Measurements from ENCODE around the gene CNTN5.

CNTN5 gene

DNA sequence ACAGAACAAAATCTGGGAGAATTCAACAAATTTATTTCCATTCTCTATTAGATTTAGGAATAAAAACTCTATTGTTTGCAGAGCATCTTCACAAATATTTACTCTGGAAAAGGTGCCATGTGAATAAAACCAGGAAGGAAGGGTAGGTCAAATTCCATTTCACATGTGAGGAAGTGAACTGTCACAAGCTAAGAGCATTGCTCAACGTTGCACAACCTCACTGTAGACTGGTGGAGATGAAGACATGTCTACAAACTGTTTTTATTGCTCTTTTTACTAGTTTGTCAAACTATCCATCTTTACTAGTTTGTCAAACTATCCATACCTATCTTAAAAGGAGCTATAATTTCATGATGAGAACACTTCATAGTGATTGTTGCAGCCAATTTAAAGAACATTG lies 236.4 kb downstream of the CNTN5 start:
- DNase-seq = no peak
- TF ChIP-seq, protein P1, sequence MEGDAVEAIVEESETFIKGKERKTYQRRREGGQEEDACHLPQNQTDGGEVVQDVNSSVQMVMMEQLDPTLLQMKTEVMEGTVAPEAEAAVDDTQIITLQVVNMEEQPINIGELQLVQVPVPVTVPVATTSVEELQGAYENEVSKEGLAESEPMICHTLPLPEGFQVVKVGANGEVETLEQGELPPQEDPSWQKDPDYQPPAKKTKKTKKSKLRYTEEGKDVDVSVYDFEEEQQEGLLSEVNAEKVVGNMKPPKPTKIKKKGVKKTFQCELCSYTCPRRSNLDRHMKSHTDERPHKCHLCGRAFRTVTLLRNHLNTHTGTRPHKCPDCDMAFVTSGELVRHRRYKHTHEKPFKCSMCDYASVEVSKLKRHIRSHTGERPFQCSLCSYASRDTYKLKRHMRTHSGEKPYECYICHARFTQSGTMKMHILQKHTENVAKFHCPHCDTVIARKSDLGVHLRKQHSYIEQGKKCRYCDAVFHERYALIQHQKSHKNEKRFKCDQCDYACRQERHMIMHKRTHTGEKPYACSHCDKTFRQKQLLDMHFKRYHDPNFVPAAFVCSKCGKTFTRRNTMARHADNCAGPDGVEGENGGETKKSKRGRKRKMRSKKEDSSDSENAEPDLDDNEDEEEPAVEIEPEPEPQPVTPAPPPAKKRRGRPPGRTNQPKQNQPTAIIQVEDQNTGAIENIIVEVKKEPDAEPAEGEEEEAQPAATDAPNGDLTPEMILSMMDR (IDR thresholded peaks at IDR 0.05; ENCODE audit: low read depth, low read length) = no peak
- Histone ChIP-seq H3K4me3 (ENCODE audit: low read depth, low read length) (no peak overlapping the region), H3K4me1 (no peaks in the 10 kb centered on the region), H3K36me3 (no peaks in the 10 kb centered on the region), H3K9me3 (no peaks in the 10 kb centered on the region), H3K27me3 (no peaks in the 10 kb centered on the region)

DNA sequence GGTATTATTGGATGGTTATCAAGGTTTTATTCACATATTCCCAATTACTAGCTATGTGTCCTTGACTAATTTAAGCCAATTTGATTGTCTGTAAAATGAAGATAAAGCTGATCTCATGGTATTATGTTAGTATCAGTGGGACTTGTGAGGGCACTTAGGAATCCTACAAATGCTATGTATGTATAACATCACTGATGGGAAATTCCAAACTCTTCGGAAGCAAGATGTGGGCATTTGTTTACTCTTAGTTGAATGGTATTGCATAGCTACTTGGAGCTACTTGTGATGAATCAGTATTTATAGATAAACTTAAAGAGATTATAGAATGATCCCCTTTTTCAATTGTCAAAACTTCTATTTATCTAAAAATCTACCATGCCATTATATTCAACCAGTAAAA lies 239.9 kb downstream of the CNTN5 start:
- TF ChIP-seq, protein P1 (IDR thresholded peaks at IDR 0.05; ENCODE audit: low read depth, low read length) = no peak
- no peaks in the 10 kb centered on the region for H3K4me1 ChIP-seq

DNA sequence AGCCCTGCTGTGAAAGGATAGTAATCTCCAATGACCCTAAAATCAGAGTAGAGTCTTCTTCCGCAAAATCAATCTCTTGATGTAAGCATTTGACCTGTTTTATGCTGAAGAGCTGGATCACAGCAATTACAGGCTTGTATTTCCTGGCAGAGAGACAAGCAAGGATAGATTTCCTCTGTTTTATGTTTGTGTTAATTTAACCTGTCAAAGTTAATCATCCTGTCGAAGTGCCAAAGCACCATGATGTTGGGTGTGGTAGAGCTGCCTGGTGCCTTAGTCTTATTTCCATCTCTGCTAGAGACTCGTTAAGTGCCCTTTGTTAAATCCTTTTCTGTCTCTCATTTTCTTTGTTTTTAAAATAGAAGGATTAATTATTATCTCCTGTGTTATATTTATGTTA lies 248.1 kb downstream of the CNTN5 start:
- Histone ChIP-seq H3K27me3 (no peaks in the 10 kb centered on the region), H3K4me3 (ENCODE audit: low read depth, low read length) (no peak overlapping the region), H3K9me3 (no peaks in the 10 kb centered on the region), H3K36me3 (no peaks in the 10 kb centered on the region), H3K4me1 (no peaks in the 10 kb centered on the region)
- TF ChIP-seq, protein P1 (IDR thresholded peaks at IDR 0.05; ENCODE audit: low read depth, low read length) = no peak
- DNase-seq = no peak

More for the DNA sequence above, 239.9 kb downstream of the CNTN5 start:
- no peaks in the 10 kb centered on the region for H3K36me3 ChIP-seq
- H3K9me3 ChIP-seq = no peaks in the 10 kb centered on the region
- no peak for DNase-seq
- H3K27me3 ChIP-seq = no peaks in the 10 kb centered on the region
- H3K4me3 ChIP-seq (ENCODE audit: low read depth, low read length) = no peak overlapping the region

DNA sequence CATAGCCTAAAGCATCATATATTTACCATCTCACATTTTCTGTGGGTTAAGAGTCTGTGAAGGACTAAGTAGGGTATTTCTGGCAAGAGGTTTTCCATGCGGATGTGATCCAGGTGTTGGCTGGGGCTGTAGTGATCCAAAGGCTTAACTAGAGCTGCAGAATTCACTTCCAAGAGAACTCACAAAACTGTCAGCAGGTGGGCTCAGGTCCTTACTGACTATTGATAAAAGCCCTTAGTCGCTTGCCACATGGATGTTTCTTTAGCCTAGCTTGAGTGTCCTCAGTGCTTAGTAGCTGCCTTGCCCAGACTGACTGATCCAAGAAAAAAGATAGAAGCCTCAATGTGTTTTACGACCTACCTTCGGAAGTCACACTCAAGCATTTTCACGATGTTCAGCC lies 250.8 kb downstream of the CNTN5 start:
- DNase-seq = no peak
- no peaks in the 10 kb centered on the region for H3K4me1 ChIP-seq
- H3K27me3 ChIP-seq = no peaks in the 10 kb centered on the region
- no peak overlapping the region for H3K4me3 ChIP-seq (ENCODE audit: low read depth, low read length)
- H3K9me3 ChIP-seq = no peaks in the 10 kb centered on the region
- no peaks in the 10 kb centered on the region for H3K36me3 ChIP-seq
- TF ChIP-seq, protein P1 (IDR thresholded peaks at IDR 0.05; ENCODE audit: low read depth, low read length) = no peak

DNA sequence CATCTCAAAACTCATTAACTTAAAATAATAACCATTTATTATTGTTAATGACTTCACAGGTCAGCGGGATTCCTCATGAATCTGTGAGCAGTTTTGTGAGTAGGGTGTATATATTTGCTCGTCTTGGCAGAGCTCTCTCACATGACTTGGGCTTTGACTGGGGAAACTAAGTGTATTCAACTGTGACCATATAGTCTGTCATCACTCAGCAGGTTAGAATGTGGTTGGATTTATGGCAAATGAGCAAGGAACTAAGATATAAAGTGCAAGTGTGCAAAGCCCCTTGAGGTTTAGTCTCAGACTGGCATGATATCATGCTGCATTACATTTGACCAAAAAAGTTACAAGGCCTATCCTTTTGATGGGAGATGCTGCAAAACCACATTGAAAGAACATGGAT lies 254.8 kb downstream of the CNTN5 start:
- Histone ChIP-seq H3K27me3 (no peaks in the 10 kb centered on the region), H3K36me3 (no peaks in the 10 kb centered on the region), H3K4me3 (ENCODE audit: low read depth, low read length) (no peak overlapping the region), H3K4me1 (no peaks in the 10 kb centered on the region), H3K9me3 (no peaks in the 10 kb centered on the region)
- no peak for DNase-seq
- TF ChIP-seq, protein P1 (IDR thresholded peaks at IDR 0.05; ENCODE audit: low read depth, low read length) = no peak

DNA sequence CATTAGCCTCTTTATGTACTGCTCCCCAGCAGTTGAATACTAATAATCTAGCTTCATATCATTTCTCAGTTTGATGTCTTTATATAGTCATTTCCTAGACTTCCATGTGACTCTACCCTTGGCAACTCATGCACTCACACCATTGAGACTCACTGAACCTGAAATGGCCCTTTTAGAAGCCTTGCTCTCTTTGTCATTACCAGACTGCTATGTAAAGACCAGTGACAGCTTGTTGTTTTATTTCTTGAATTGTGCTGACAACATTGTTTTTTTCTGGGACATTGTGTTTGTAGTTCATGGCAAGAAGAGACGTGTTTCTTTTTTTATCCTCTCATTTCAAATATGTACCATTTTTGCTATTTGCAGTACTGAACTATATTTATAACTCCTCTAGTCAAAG lies 256.5 kb downstream of the CNTN5 start:
- H3K9me3 ChIP-seq = no peaks in the 10 kb centered on the region
- TF ChIP-seq, protein P1 (IDR thresholded peaks at IDR 0.05; ENCODE audit: low read depth, low read length) = no peak

More for the DNA sequence above, 256.5 kb downstream of the CNTN5 start:
- H3K36me3 ChIP-seq = no peaks in the 10 kb centered on the region
- no peaks in the 10 kb centered on the region for H3K27me3 ChIP-seq
- H3K4me1 ChIP-seq = no peaks in the 10 kb centered on the region
- no peak for DNase-seq
- no peak overlapping the region for H3K4me3 ChIP-seq (ENCODE audit: low read depth, low read length)

All from BE2C (cell line).